Measurements from ENCODE around the gene ABHD14A.

ABHD14A gene

GRCh38 chr3:51934139-51934850 lies 40.6 kb upstream of the ABHD14A start:
- no peaks in the 10 kb centered on the region for H3K9me3 ChIP-seq (ENCODE audit: control insufficient read depth, insufficient read depth, low read depth, low read length)
- H3K27me3 ChIP-seq (ENCODE audit: control insufficient read depth, insufficient read depth, low read length) = no peaks in the 10 kb centered on the region
- no peak overlapping the region for H3K9ac ChIP-seq (ENCODE audit: low read length)
- H3K27ac ChIP-seq (ENCODE audit: low read depth, low read length) = no peak overlapping the region
- peaks cover 74% of the 10 kb centered on the region for H3K36me3 ChIP-seq (ENCODE audit: control insufficient read depth, insufficient read depth, low read length)
- no peaks in the 10 kb centered on the region for H3K4me1 ChIP-seq (ENCODE audit: control insufficient read depth, insufficient read depth, low read length)
- H3K4me3 ChIP-seq (ENCODE audit: low read depth, low read length) = no peak overlapping the region

GRCh38 chr3:51934991-51935885 lies 39.6 kb upstream of the ABHD14A start:
- Histone ChIP-seq H3K4me3 (ENCODE audit: low read depth, low read length) (no peak overlapping the region), H3K27ac (ENCODE audit: low read depth, low read length) (no peak overlapping the region), H3K4me1 (ENCODE audit: control insufficient read depth, insufficient read depth, low read length) (0 out of 2 replicates have a peak, but pooled peaks cover under 1% of the 10 kb centered on the region), H3K36me3 (ENCODE audit: control insufficient read depth, insufficient read depth, low read length) (peaks cover 76% of the 10 kb centered on the region), H3K9me3 (ENCODE audit: control insufficient read depth, insufficient read depth, low read depth, low read length) (no peaks in the 10 kb centered on the region), H3K9ac (ENCODE audit: low read length) (no peak overlapping the region), H3K27me3 (ENCODE audit: control insufficient read depth, insufficient read depth, low read length) (no peaks in the 10 kb centered on the region)

- Histone ChIP-seq H3K27me3 (ENCODE audit: control insufficient read depth, insufficient read depth, low read length) (no peaks in the 10 kb centered on the region), H3K36me3 (ENCODE audit: control insufficient read depth, insufficient read depth, low read length) (peaks cover 72% of the 10 kb centered on the region), H3K9me3 (ENCODE audit: control insufficient read depth, insufficient read depth, low read depth, low read length) (no peaks in the 10 kb centered on the region), H3K4me1 (ENCODE audit: control insufficient read depth, insufficient read depth, low read length) (peaks cover 8% of the 10 kb centered on the region), H3K27ac (ENCODE audit: low read depth, low read length) (no peak overlapping the region), H3K9ac (ENCODE audit: low read length) (no peak overlapping the region), H3K4me3 (ENCODE audit: low read depth, low read length) (no peak overlapping the region)
Measured at GRCh38 chr3:51935886-51936755, 38.7 kb upstream of the ABHD14A start.

- H3K4me3 ChIP-seq (ENCODE audit: low read depth, low read length) = no peak overlapping the region
- no peaks in the 10 kb centered on the region for H3K27me3 ChIP-seq (ENCODE audit: control insufficient read depth, insufficient read depth, low read length)
- H3K36me3 ChIP-seq (ENCODE audit: control insufficient read depth, insufficient read depth, low read length) = peaks cover 71% of the 10 kb centered on the region
- H3K27ac ChIP-seq (ENCODE audit: low read depth, low read length) = no peak overlapping the region
- peaks cover 8% of the 10 kb centered on the region for H3K4me1 ChIP-seq (ENCODE audit: control insufficient read depth, insufficient read depth, low read length)
- H3K9ac ChIP-seq (ENCODE audit: low read length) = no peak overlapping the region
- H3K9me3 ChIP-seq (ENCODE audit: control insufficient read depth, insufficient read depth, low read depth, low read length) = no peaks in the 10 kb centered on the region
Measured at GRCh38 chr3:51937014-51937413, 37.9 kb upstream of the ABHD14A start.

GRCh38 chr3:51937611-51938450 lies 37.0 kb upstream of the ABHD14A start:
- Histone ChIP-seq H3K4me3 (ENCODE audit: low read depth, low read length) (no peak overlapping the region), H3K9me3 (ENCODE audit: control insufficient read depth, insufficient read depth, low read depth, low read length) (no peaks in the 10 kb centered on the region), H3K4me1 (ENCODE audit: control insufficient read depth, insufficient read depth, low read length) (peaks cover 15% of the 10 kb centered on the region), H3K9ac (ENCODE audit: low read length) (no peak overlapping the region), H3K36me3 (ENCODE audit: control insufficient read depth, insufficient read depth, low read length) (peaks cover 66% of the 10 kb centered on the region), H3K27me3 (ENCODE audit: control insufficient read depth, insufficient read depth, low read length) (no peaks in the 10 kb centered on the region), H3K27ac (ENCODE audit: low read depth, low read length) (no peak overlapping the region)

- peaks cover 19% of the 10 kb centered on the region for H3K4me1 ChIP-seq (ENCODE audit: control insufficient read depth, insufficient read depth, low read length)
- H3K9me3 ChIP-seq (ENCODE audit: control insufficient read depth, insufficient read depth, low read depth, low read length) = no peaks in the 10 kb centered on the region
- no peak overlapping the region for H3K9ac ChIP-seq (ENCODE audit: low read length)
- peaks cover 55% of the 10 kb centered on the region for H3K36me3 ChIP-seq (ENCODE audit: control insufficient read depth, insufficient read depth, low read length)
- H3K27ac ChIP-seq (ENCODE audit: low read depth, low read length) = no peak overlapping the region
- H3K27me3 ChIP-seq (ENCODE audit: control insufficient read depth, insufficient read depth, low read length) = no peaks in the 10 kb centered on the region
- no peak overlapping the region for H3K4me3 ChIP-seq (ENCODE audit: low read depth, low read length)
Measured at GRCh38 chr3:51938780-51939425, 36.0 kb upstream of the ABHD14A start.

GRCh38 chr3:51940648-51941462 lies 34.0 kb upstream of the ABHD14A start:
- H3K27ac ChIP-seq (ENCODE audit: low read depth, low read length) = peak overlapping the region; percentile 69; the same call in 1 of the 2 replicates
- H3K4me1 ChIP-seq (ENCODE audit: control insufficient read depth, insufficient read depth, low read length) = peaks cover 19% of the 10 kb centered on the region
- peak overlapping the region; percentile 93 for H3K4me3 ChIP-seq (ENCODE audit: low read depth, low read length)
- H3K27me3 ChIP-seq (ENCODE audit: control insufficient read depth, insufficient read depth, low read length) = no peaks in the 10 kb centered on the region
- peaks cover 36% of the 10 kb centered on the region for H3K36me3 ChIP-seq (ENCODE audit: control insufficient read depth, insufficient read depth, low read length)
- no peaks in the 10 kb centered on the region for H3K9me3 ChIP-seq (ENCODE audit: control insufficient read depth, insufficient read depth, low read depth, low read length)
- peak overlapping the region; percentile 90 for H3K9ac ChIP-seq (ENCODE audit: low read length)

GRCh38 chr3:51941463-51941797 lies 33.4 kb upstream of the ABHD14A start:
- H3K4me3 ChIP-seq (ENCODE audit: low read depth, low read length) = peak overlapping the region; percentile 93
- H3K36me3 ChIP-seq (ENCODE audit: control insufficient read depth, insufficient read depth, low read length) = peaks cover 30% of the 10 kb centered on the region
- H3K27me3 ChIP-seq (ENCODE audit: control insufficient read depth, insufficient read depth, low read length) = no peaks in the 10 kb centered on the region
- H3K27ac ChIP-seq (ENCODE audit: low read depth, low read length) = peak overlapping the region; percentile 69; the same call in 1 of the 2 replicates
- peaks cover 19% of the 10 kb centered on the region for H3K4me1 ChIP-seq (ENCODE audit: control insufficient read depth, insufficient read depth, low read length)
- peak overlapping the region; percentile 90 for H3K9ac ChIP-seq (ENCODE audit: low read length)
- no peaks in the 10 kb centered on the region for H3K9me3 ChIP-seq (ENCODE audit: control insufficient read depth, insufficient read depth, low read depth, low read length)

GRCh38 chr3:51941798-51942602 lies 32.9 kb upstream of the ABHD14A start, which contains the start of the genes PARP3 and RRP9:
TSS of gene PARP3 (plus strand) at chr3:51942363. CDS start at chr3:51943356, 993 bp downstream.
TSS of gene RRP9 (minus strand) at chr3:51941904. CDS start at chr3:51941867, 37 bp downstream.
- H3K4me3 ChIP-seq (ENCODE audit: low read depth, low read length) = peak within 1 kb of the TSS; percentile 93
- H3K4me1 ChIP-seq (ENCODE audit: control insufficient read depth, insufficient read depth, low read length) = peaks cover 19% of the 10 kb centered on the region
- peak within 1 kb of the TSS; percentile 69; the same call in 1 of the 2 replicates for H3K27ac ChIP-seq (ENCODE audit: low read depth, low read length)
- H3K27me3 ChIP-seq (ENCODE audit: control insufficient read depth, insufficient read depth, low read length) = no peaks in the 10 kb centered on the region
- H3K36me3 ChIP-seq (ENCODE audit: control insufficient read depth, insufficient read depth, low read length) = peaks cover 25% of the 10 kb centered on the region
- H3K9ac ChIP-seq (ENCODE audit: low read length) = peak within 1 kb of the TSS; percentile 90
- H3K9me3 ChIP-seq (ENCODE audit: control insufficient read depth, insufficient read depth, low read depth, low read length) = no peaks in the 10 kb centered on the region

Data from HUES6 (cell line).